SK-N-SH (cell line): ENCODE data around the gene PDGFA. TPM values are rescaled to one million over a fixed set of nuclear protein-coding genes. Genes with fewer than 3 reads are reported as not detected.

Source experiments
- CTCF ChIA-PET: fragments of 300-600, 350-600 bp; formaldehyde crosslinking; extraction: SDS; loops from one replicate; lab custom pipeline; 2021; lab: Yijun Ruan, JAX
- POLR2A ChIA-PET: fragments of 350-600 bp; sonication (Branson Sonifier 250); formaldehyde crosslinking; extraction: SDS; loops from one replicate; lab custom pipeline; 2020; ENCODE audit warnings: antibody characterized with exemption, inconsistent platforms; lab: Yijun Ruan, JAX
- DNase-seq: peaks from one replicate; pipeline ENCODE4 v3.0.0; 2012
- H2AFZ ChIP-seq: fragments of 200-600 bp; sonication (generic); 2 replicates; pipeline ENCODE4 v1.8.1; 2016; ENCODE audit warnings: antibody characterized with exemption, mild to moderate bottlenecking, low read depth
- H3F3A ChIP-seq: fragments of 200-600 bp; sonication (generic); replicated peaks from 2 replicates; pipeline ENCODE3; 2016; ENCODE audit warnings: antibody characterized with exemption, mild to moderate bottlenecking; ENCODE audit not compliant: insufficient read depth
- H3K27ac ChIP-seq, 2 experiments: fragments of 200-500 bp in 1 of 2; fragments of 200-600 bp in 1 of 2; sonication (Bioruptor generic) in 1 of 2; sonication (generic), shearing (Covaris generic) in 1 of 2; 2 replicates each; pipeline versions ENCODE4 v1.5.1 to v1.6.1; 2014 to 2016; ENCODE audit warnings: low read depth in 2 of 2, inconsistent platforms in 1 of 2, low read length in 1 of 2, mild to moderate bottlenecking in 1 of 2, mixed read lengths in 1 of 2
- H3K27me3 ChIP-seq: fragments of 200-600 bp; sonication (generic), shearing (Covaris generic); 2 replicates; pipeline ENCODE4 v1.6.1; 2016; ENCODE audit warnings: mixed run types; ENCODE audit not compliant: insufficient read depth
- H3K36me3 ChIP-seq, 2 experiments: fragments of 200-500 bp in 1 of 2; fragments of 200-600 bp in 1 of 2; sonication (Bioruptor generic) in 1 of 2; sonication (generic) in 1 of 2; replicated peaks in 1 of 2; 2 replicates each; pipeline versions ENCODE3 to v1.5.1; 2014 to 2016; ENCODE audit warnings: low read length in 1 of 2, mild to moderate bottlenecking in 1 of 2; ENCODE audit not compliant: insufficient read depth in 2 of 2, control insufficient read depth in 1 of 2
- H3K4me1 ChIP-seq, 2 experiments: fragments of 200-500 bp in 1 of 2; fragments of 200-600 bp in 1 of 2; sonication (Bioruptor generic) in 1 of 2; sonication (generic), shearing (Covaris generic) in 1 of 2; 2 replicates each; pipeline versions ENCODE4 v1.5.1 to v1.6.1; 2014 to 2016; ENCODE audit warnings: low read depth in 1 of 2, low read length in 1 of 2, mixed run types in 1 of 2; ENCODE audit not compliant: insufficient read depth in 2 of 2, control insufficient read depth in 1 of 2
- H3K4me2 ChIP-seq: fragments of 200-600 bp; sonication (generic), shearing (Covaris generic); 2 replicates; pipeline ENCODE4 v1.6.1; 2017; ENCODE audit warnings: mixed run types
- H3K4me3 ChIP-seq, 2 experiments: fragments of 200-500 bp in 1 of 2; fragments of 200-600 bp in 1 of 2; sonication (Bioruptor generic) in 1 of 2; sonication (generic), shearing (Covaris generic) in 1 of 2; 2 replicates each; pipeline versions ENCODE4 v1.5.1 to v1.8.1; 2014 to 2016; ENCODE audit warnings: low read depth in 2 of 2, inconsistent platforms in 1 of 2, low read length in 1 of 2, mild to moderate bottlenecking in 1 of 2, mixed read lengths in 1 of 2, moderate library complexity in 1 of 2
- H3K79me2 ChIP-seq: fragments of 200-600 bp; sonication (generic); 2 replicates; pipeline ENCODE4 v1.8.1; 2017; ENCODE audit warnings: mild to moderate bottlenecking; ENCODE audit not compliant: insufficient read depth
- H3K9ac ChIP-seq: fragments of 200-600 bp; sonication (generic); 2 replicates; pipeline ENCODE4 v1.6.1; 2017; ENCODE audit warnings: mixed run types
- H3K9me2 ChIP-seq: fragments of 200-600 bp; sonication (generic); 2 replicates; pipeline ENCODE4 v1.6.1; 2017; ENCODE audit warnings: mixed run types
- H3K9me3 ChIP-seq: fragments of 200-600 bp; sonication (generic); 2 replicates; pipeline ENCODE4 v1.6.1; 2017; ENCODE audit warnings: mixed run types, mild to moderate bottlenecking, moderate library complexity
- H4K20me1 ChIP-seq: fragments of 200-600 bp; sonication (generic); 2 replicates; pipeline ENCODE4 v1.6.1; 2017; ENCODE audit warnings: mild to moderate bottlenecking, mixed run types; ENCODE audit not compliant: insufficient read depth
- EP300 ChIP-seq, 2 experiments: IDR thresholded peaks; 2 replicates each; pipeline versions ENCODE4 v1.4.0 to v1.6.1; 2012; ENCODE audit warnings: borderline replicate concordance in 1 of 2, low read depth in 1 of 2, low read length in 1 of 2
- FOXJ3 ChIP-seq: sonication (generic); formaldehyde crosslinking; IDR thresholded peaks from 2 replicates; pipeline ENCODE4 v1.5.1; 2020; ENCODE audit warnings: mild to moderate bottlenecking, missing genetic modification reagents
- FOXM1 ChIP-seq: IDR thresholded peaks from 2 replicates; pipeline ENCODE4 v1.4.0; 2012; ENCODE audit warnings: low read depth, mild to moderate bottlenecking
- GABPA ChIP-seq: IDR thresholded peaks from 2 replicates; pipeline ENCODE4 v1.4.0; 2012; ENCODE audit warnings: low read depth, mild to moderate bottlenecking
- GATA2 ChIP-seq: sonication (generic); formaldehyde crosslinking; IDR thresholded peaks from 2 replicates; pipeline ENCODE4 v1.5.0; 2020; ENCODE audit warnings: mild to moderate bottlenecking, missing genetic modification reagents
- POLR2AphosphoS5 ChIP-seq: IDR thresholded peaks from 2 replicates; pipeline ENCODE4 v1.6.1; 2012; ENCODE audit warnings: low read depth, low read length
- RFX5 ChIP-seq: IDR thresholded peaks from 2 replicates; pipeline ENCODE4 v1.6.1; 2012; ENCODE audit warnings: mild to moderate bottlenecking, improper control_type of control experiment, low read length
- TEAD4 ChIP-seq: IDR thresholded peaks from 2 replicates; pipeline ENCODE4 v1.4.0; 2012; ENCODE audit warnings: mild to moderate bottlenecking, borderline replicate concordance; ENCODE audit not compliant: insufficient read depth
- WGBS: methylation state at CpG from one replicate; pipeline ENCODE4 v1.1.6; 2017; ENCODE audit warnings: low lambda C conversion rate; 5-methylcytosine and 5-hydroxymethylcytosine counted together
- polyA plus RNA-seq, 3 experiments: library from polyadenylated mRNA; depleted of rRNA; stranded (reverse); fragments of >200 nt; gene quantifications; 2 replicates each; pipeline ENCODE4 v1.2.3, GENCODE V29; 2012
- TF ChIP-seq, protein P1 (sequence below): IDR thresholded peaks from 2 replicates; pipeline ENCODE4 v1.4.0; 2012; ENCODE audit warnings: low read depth, borderline replicate concordance
- TF ChIP-seq, protein P2 (sequence below): fragments of 150-350 bp; IDR thresholded peaks from 2 replicates; pipeline ENCODE4 v1.6.1; 2017; ENCODE audit warnings: antibody characterized with exemption, low read length, low read depth, borderline replicate concordance

PDGFA gene
- polyA plus RNA-seq, 1 of the 3 experiments (the other 2 are of a cell fraction) = 18.9 TPM

DNA sequence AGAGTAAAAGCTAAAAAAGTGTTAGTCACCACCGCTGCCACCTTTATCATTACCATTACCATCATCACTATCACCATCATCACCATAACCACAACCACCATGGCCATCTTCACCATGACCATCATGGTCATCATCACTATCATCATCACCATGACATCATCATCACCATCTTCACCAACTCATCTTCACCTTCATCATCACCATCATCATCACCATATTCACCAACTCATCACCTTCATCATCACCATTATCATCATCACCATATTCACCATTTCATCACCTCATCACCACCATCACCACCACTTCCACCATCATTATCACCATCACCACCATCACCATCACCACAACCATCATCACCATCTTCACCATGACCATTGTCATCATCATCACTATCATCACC, 46.5 kb upstream of the PDGFA start:
- Histone ChIP-seq H3K4me1 (no peaks in the 10 kb centered on the region), H3K9ac (no peak overlapping the region), H3K27me3 (no peaks in the 10 kb centered on the region), H3K79me2 (no peaks in the 10 kb centered on the region), H3K9me3 (no peaks in the 10 kb centered on the region), H3F3A (no peaks in the 10 kb centered on the region), H4K20me1 (no peaks in the 10 kb centered on the region), H3K27ac (no peak overlapping the region), H3K36me3 (no peaks in the 10 kb centered on the region), H3K4me2 (no peak overlapping the region), H3K4me3 (no peak overlapping the region), H2AFZ (no peak overlapping the region), H3K9me2 (no peaks in the 10 kb centered on the region)
- TF ChIP-seq RFX5 = no peak
- TF ChIP-seq GABPA = no peak
- ChIA-PET POLR2A (no interaction called here), CTCF (no interaction called here)
- 95% methylated on average over 1 of the region's 1 CpG for WGBS
- no peak for DNase-seq

GRCh38 chr7:564176-564865, 44.7 kb upstream of the PDGFA start:
- H3K9me2 ChIP-seq = no peaks in the 10 kb centered on the region
- no peaks in the 10 kb centered on the region for H3K79me2 ChIP-seq
- H4K20me1 ChIP-seq = no peaks in the 10 kb centered on the region
- no peak for DNase-seq
- no peaks in the 10 kb centered on the region for H3K9me3 ChIP-seq
- TF ChIP-seq TEAD4 (no peak), EP300 (IDR thresholded peaks at IDR 0.05; ENCODE audit: borderline replicate concordance in 1 of 2, low read depth in 1 of 2, low read length in 1 of 2) (no peak), POLR2AphosphoS5 (no peak), GATA2 (CRISPR knock-in tag) (no peak), FOXM1 (no peak), FOXJ3 (CRISPR knock-in tag) (no peak)
- TF ChIP-seq, protein P1, sequence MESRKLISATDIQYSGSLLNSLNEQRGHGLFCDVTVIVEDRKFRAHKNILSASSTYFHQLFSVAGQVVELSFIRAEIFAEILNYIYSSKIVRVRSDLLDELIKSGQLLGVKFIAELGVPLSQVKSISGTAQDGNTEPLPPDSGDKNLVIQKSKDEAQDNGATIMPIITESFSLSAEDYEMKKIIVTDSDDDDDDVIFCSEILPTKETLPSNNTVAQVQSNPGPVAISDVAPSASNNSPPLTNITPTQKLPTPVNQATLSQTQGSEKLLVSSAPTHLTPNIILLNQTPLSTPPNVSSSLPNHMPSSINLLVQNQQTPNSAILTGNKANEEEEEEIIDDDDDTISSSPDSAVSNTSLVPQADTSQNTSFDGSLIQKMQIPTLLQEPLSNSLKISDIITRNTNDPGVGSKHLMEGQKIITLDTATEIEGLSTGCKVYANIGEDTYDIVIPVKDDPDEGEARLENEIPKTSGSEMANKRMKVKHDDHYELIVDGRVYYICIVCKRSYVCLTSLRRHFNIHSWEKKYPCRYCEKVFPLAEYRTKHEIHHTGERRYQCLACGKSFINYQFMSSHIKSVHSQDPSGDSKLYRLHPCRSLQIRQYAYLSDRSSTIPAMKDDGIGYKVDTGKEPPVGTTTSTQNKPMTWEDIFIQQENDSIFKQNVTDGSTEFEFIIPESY = no peak
- TF ChIP-seq, protein P2, sequence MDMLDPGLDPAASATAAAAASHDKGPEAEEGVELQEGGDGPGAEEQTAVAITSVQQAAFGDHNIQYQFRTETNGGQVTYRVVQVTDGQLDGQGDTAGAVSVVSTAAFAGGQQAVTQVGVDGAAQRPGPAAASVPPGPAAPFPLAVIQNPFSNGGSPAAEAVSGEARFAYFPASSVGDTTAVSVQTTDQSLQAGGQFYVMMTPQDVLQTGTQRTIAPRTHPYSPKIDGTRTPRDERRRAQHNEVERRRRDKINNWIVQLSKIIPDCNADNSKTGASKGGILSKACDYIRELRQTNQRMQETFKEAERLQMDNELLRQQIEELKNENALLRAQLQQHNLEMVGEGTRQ = no peak
- TF ChIP-seq, all 33 proteins: peak for 0
- no peaks in the 10 kb centered on the region for H3K27me3 ChIP-seq
- no peak overlapping the region for H3K4me2 ChIP-seq
- ChIA-PET POLR2A (no interaction called here), CTCF (no interaction called here)
- 94% methylated on average over 26 of the region's 26 CpGs for WGBS
- H3K27ac ChIP-seq = no peak overlapping the region
- H2AFZ ChIP-seq = no peak overlapping the region
- H3K4me1 ChIP-seq = no peaks in the 10 kb centered on the region
- H3K9ac ChIP-seq = no peak overlapping the region
- H3K4me3 ChIP-seq = no peak overlapping the region
- no peaks in the 10 kb centered on the region for H3K36me3 ChIP-seq
- no peaks in the 10 kb centered on the region for H3F3A ChIP-seq
